ENCODE data around the gene KIF24. TPM values are rescaled to one million over a fixed set of nuclear protein-coding genes. Genes with fewer than 3 reads are reported as not detected.

Gene KIF24
- 2.2 and 2.3 TPM in 2 replicates for total RNA-seq

GRCh38 chr9:34328987-34329832, at the start of gene KIF24, which contains the start of gene NUDT2:
TSS of gene KIF24 (minus strand) at chr9:34329268. CDS start at chr9:34311346, 17,922 bp downstream.
TSS of gene NUDT2 (plus strand) at chr9:34329569. CDS start at chr9:34339040, 9,471 bp downstream.

GRCh38 chr9:34376596-34377403, 47.7 kb upstream of the KIF24 start, which contains the start of gene MYORG:
TSS of gene MYORG (minus strand) at chr9:34376898. CDS start at chr9:34372943, 3,955 bp downstream.

Other genes starting within 250 kb of the KIF24 start
- gene DCAF12, start 202.6 kb downstream of the KIF24 start, total RNA-seq, result 9.7 and 17.9 TPM in 2 replicates
- gene UBAP1, start 150.2 kb downstream of the KIF24 start, total RNA-seq, result 15.5 and 22.9 TPM in 2 replicates
- gene NUDT2, start 301 bp upstream of the KIF24 start, total RNA-seq, result 19.1 and 50.8 TPM in 2 replicates
- gene MYORG, start 47.6 kb upstream of the KIF24 start, total RNA-seq, result 3.9 and 6.5 TPM in 2 replicates
- 8.6 and 15.9 TPM in 2 replicates for gene FAM219A, start 129.3 kb upstream of the KIF24 start, total RNA-seq
- gene DNAI1, start 129.5 kb upstream of the KIF24 start, total RNA-seq, result not detected in 2 replicates
- 0.06 and 0.16 TPM in 2 replicates for gene ENHO, start 193.7 kb upstream of the KIF24 start, total RNA-seq